ENCODE results near the gene RFPL1.
"Not testable (repeated sequence)": the region's sequence is repeated elsewhere in the genome, so short reads cannot be mapped to it uniquely, and the experiment has no call there.

Gene RFPL1

GRCh38 chr22:29438283-29438682 lies at the start of gene RFPL1:
Gene RFPL1, plus strand, starts transcription at chr22:29438583.
- not testable (repeated sequence) for DNase-seq (ENCODE audit: low spot score)

DNA sequence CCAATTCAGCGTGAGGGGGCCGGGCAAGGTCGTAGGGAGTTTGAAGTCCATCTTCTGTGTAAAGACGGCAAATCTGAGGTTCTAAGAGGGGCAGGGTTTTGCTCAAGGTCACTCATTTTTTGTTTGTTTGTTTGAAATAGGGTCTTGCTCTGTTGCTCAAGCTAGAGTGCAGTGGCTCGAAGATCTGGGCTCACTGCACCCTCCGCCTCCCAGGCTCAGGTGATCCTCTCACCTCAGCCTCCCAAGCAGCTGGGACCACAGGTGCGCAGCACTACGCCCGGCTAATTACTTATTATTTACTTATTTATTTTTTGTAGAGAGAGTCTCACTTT lies 49.7 kb upstream of the RFPL1 start:
- no peak for DNase-seq (ENCODE audit: low spot score)

DNA sequence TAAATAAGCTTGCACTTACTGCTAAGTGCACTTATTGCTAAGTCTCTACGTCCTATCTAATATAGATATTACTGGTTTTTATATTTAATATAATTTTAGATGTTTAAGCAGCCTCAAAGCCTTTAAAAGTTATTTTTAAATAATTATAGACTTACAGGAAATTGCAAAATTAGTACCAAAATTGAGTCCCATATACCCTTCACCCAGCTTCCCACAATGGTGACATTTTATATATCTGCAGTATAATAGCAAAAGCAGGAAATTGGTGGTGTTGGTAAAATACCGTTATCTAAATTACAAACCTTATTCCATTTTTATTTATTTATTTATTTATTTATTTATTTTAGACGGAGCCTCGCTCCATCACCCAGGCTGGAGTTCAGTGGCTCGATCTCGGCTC lies 48.1 kb upstream of the RFPL1 start:
- no peak for DNase-seq (ENCODE audit: low spot score)

GRCh38 chr22:29391546-29391945 lies 46.8 kb upstream of the RFPL1 start:
- DNase-seq (ENCODE audit: low spot score): no peak

DNA sequence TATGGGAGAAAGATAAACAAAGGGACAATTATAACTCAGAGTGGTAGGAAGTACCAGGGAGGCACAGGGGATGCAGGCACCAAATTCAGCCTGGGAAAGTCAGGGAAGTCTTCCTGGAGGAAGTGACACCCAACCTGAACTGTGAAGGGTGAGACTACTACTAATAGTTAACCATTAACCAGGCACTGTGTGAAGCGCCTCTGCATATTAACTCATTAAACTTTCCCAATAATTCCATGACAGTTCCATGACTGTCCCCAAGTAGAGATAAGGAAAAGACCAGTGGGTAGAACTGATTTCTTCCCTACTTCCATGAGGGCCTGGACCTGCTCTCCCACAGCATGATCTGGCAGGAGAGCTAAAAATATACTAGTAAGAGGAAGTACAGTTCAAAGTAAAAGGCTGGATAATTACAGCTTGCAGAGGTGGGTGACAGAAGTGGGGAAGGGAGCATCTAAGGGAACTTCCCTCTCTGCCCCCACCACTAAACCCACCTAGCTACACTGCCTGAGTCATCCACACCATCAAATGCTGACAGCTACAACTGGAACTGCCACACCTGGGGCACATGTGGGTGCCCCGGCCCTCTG lies 45.3 kb upstream of the RFPL1 start:
- DNase-seq (ENCODE audit: low spot score): no peak

DNA sequence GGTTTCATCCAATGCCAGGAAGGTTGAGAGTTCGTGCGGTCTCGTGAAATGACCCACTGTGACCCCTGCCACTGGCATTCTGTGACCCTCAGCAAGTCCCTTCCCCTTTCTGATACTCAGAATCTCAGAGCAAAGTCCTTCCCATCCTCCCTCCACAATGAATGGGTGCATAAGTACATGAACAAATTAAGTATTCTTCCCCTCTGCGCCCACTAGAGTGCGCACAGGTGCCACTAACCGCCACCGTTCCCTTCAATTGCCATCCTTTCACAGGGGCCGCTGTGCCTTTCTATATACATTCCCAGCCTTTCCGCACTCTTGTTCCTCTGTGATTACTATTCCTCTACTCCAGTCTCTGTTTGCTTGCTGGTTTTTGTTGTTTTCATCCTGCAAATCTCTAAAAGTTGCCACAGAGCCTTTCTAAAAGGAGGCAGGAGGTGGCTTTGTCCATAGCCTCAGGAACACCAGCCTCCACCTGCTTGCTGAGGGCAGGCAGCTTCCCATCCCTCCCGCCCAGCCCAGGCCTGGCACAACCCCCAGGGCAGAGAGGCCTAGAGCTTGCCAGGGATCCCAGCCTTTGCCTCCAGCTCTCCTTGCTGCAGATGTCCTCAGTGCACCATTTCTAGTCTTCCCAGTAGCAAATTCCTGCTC lies 43.3 kb upstream of the RFPL1 start:
- peak; percentile 71 for DNase-seq (ENCODE audit: low spot score)

DNA sequence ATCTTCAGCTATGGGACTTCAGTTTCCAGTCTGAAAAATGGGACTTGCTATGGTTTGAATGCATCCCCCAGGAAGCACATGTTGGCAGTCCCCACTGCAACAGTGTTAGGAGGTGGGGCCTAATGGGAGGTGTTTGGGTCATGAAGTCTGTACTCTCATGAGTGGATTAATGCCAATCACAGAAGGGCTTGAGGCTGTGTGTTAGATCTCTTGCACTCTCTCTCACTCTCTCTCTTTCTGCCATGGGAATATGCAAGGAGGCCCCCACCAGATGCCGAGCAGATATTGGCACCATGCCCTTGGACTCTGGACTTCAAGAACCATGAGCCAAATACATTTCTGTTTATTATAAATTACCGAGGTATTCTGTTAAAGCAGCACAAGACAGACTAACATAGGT lies 42.3 kb upstream of the RFPL1 start:
- DNase-seq (ENCODE audit: low spot score): no peak

GRCh38 chr22:29397791-29398190 lies 40.6 kb upstream of the RFPL1 start:
- no peak for DNase-seq (ENCODE audit: low spot score)

DNA sequence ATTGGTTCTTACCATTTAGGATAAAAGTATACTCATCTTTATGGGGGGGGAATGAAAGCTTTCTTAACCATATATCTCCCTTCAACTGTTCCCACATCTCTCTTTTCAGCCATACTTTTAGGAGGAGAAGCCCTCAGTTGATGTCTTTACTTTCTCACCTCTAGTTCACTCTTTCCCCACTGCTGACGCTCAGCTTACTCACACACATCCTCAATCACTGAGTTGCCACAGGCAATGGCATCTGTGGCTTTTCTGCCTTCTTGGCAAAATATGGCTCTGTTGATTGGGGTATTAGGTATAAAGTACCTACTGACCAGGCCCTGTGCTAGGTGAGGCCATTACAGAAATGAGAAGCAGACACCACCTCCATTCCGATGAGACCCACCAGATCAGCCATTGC lies 37.8 kb upstream of the RFPL1 start:
- no peak for DNase-seq (ENCODE audit: low spot score)

DNA sequence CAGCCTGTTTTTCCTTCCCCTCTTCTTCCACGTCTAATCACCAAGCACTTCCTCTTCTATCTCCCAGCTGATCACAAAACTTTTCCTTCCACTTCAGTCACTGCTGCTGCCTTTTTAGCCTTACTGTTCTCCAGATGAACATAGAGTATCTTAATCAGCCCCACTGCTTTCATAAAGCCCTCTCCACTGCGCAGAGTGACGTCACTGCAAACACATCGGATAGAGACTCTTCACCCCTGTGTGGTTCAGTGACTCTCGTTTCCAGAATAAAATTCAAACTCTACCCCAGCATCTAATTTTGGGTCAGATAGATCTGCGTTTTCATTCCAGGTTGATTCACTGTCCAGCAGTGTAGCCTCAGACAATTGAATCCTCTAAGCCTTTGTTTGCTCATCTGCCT lies 36.8 kb upstream of the RFPL1 start:
- not testable (repeated sequence) for DNase-seq (ENCODE audit: low spot score)

- no peak for DNase-seq (ENCODE audit: low spot score)
Measured at GRCh38 chr22:29408940-29409339, 29.4 kb upstream of the RFPL1 start.

- DNase-seq (ENCODE audit: low spot score): not testable (repeated sequence)
Measured at GRCh38 chr22:29411569-29412211, 26.7 kb upstream of the RFPL1 start.

- peak; percentile 3 for DNase-seq (ENCODE audit: low spot score)
Measured at GRCh38 chr22:29412772-29413171, 25.6 kb upstream of the RFPL1 start.

DNA sequence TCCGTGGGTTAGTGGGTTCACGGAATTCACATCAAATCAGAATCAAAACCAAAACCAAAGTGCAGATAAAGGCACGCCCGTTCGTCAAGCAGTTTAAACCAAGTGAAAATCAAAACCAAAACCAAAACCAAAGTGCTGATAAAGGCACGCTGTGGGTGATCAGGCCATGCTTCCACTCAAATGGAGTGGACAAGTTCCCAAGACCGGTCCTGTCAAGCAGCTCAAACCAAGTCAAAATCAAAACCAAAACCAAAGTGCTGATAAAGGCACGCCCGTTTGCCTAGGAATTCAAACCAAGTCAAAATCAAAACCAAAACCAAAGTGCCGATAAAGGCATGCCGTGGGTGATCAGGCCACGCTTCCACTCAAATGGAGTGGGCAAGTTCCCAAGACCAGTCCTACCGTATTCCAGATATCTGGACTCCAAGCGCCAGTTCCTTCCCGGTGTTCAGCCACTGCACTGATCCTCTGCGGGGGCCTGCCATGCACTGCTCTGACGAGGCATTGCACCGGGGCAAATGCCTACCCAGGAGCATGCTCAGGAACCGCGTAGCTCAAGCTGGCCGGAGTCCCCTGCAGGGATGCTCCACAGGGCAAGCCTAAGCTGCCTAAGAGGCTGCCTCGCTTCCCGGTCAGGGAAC lies 23.3 kb upstream of the RFPL1 start:
- peak; percentile 74 for DNase-seq (ENCODE audit: low spot score)

DNA sequence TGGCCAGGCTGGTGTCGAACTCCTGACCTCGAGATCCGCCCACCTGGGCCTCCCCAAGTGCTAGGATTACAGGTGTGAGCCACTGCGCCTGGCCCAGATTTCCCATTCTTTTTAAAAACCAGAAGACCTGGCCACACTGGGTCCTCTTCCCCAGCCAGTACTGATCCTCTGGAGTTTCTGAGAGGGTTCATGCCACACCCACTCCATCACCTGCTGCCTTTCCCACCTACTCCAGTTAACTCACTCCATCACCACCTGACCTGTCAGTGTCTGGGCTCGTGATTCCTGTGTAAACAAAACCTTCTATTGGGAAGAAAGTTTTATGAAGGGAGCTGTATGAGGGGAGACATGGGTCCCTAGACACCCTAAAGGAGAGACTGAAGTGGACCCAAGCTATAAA lies 19.7 kb upstream of the RFPL1 start:
- DNase-seq (ENCODE audit: low spot score): not testable (repeated sequence)

DNA sequence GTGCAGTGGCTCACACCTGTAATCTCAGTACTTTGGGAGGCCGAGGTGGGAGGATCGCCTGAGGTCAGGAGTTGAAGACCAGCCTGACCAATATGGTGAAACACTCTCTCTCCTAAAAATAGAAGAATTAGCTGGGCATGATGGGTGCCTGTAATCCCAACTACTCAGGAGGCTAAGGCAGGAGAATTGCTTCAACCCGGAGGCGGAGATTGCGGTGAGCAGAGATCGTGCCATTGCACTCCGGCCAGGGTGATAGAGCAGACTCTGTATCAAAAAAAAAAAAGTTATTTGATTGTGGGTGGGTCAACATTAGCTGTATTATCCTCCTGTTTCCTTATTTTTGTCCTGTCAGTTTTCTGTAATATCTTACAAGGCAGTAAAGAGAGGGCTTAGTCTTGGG lies 11.9 kb upstream of the RFPL1 start:
- DNase-seq (ENCODE audit: low spot score): no peak

GRCh38 chr22:29427176-29427760 lies 11.1 kb upstream of the RFPL1 start:
- DNase-seq (ENCODE audit: low spot score): no peak

GRCh38 chr22:29431986-29432385 lies 6.4 kb upstream of the RFPL1 start:
- no peak for DNase-seq (ENCODE audit: low spot score)

DNA sequence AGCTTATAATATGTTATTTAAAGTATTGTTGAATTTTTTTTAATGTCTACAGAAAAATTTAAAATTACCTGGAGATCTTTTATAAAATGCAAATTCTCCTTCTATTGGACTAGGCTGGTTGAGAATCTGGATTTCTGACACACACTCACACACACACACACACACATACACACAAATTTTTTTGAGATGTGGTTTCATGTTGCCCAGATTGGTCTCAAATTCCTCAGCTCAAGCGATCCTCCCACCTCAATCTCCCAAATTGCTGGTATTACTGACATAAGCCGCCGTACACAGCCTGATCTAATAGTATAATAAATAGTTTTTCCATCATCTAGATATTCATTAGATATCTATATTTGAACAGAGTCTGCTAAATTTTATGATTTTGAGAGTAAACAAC lies 4.5 kb upstream of the RFPL1 start:
- no peak for DNase-seq (ENCODE audit: low spot score)

DNA sequence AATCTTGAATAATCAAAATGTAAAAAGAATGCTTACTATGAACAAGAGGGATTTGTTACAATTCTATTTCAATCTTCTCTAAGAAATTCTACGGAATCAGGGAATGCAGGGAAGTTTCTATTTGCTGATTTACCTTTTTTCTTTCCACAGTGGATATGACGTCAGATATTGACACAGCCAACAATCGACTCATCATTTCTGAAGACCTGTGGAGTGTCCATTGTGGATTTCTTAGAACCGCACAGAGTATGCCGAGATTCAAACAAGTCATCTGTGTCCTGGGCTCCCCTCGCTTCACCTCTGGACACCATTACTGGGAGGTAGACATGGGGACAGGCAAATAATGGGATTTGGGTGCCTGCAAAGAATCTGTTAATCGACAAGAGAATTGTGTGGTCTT lies 4.1 kb upstream of the RFPL1 start:
- DNase-seq (ENCODE audit: low spot score): no peak

DNA sequence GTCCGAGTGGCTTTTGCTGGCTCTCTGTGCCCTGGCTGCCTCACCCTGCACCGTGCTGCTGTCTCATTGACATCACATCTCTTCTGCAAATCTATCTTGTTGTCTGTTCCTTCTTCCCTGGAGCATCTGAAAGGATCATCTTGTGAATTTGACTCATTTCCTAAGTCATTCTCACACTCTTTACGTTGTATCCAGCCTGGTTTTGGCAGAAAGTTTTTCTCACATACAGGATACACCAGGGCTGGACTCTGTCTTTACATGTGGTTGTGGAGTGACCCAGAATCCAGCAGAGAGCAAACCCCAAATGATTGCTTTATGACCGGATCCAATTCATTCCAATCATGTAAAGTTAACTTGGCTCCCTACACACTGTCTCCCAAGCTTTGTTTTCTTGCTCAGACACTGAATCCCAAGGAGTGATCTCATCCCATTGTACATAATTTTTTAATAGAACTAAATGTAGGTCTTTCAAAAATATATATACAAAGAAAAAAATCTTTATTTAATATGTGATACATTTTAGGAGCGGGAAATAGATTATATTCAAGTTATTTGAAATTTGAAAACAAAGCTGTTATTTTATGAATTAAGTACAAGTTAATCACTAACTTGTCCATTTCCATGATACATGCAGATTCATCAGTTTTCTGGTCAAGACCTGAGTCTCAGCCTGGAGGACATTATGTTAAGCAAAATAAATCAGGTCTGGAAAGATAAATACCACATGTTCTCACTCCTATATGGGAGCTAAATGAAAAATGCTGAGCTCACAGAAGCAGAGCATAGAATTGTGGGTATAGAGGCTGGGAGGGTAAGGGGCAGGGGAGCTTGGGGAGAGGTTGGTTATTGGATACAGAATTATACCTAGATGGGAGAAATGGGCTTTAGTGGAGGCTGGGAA lies 2.9 kb upstream of the RFPL1 start:
- no peak for DNase-seq (ENCODE audit: low spot score)

DNA sequence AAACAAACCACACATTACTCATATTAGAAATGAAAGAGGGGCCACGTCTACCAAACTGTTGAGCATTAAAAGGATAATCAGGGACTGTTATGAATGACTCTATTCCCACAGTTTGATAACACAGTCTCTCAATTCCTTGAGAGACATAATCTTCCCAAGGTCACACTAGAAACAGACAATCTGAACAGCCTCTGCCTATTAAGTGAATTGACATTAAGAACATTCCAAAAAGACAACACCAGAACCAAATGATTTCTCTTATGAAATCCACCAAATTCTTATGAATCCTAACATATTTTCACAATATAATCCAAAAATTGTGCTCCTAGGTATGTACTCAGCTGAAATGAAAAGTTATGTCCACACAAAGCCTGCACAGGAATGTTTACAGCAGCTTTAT lies 4.6 kb downstream of the RFPL1 start:
- DNase-seq (ENCODE audit: low spot score): no peak

Data from CD4-positive, alpha-beta T cell treated with Interleukin-15 for 4 hours (primary cell).